Measurements from ENCODE around the gene KLRC4. TPM values are rescaled to one million over a fixed set of nuclear protein-coding genes. Genes with fewer than 3 reads are reported as not detected.
A peak's percentile ranks its signal among the peaks of the same experiment; 100 is the strongest.
"Not testable (repeated sequence)": the region's sequence is repeated elsewhere in the genome, so short reads cannot be mapped to it uniquely, and the experiment has no call there.

The KLRC4 gene
- total RNA-seq, 4 donors from 2014 or later, result 2.3 TPM; not detected in 3

- Histone ChIP-seq H3K4me3 (no peak overlapping the region), H3K27me3 (no peaks in the 10 kb centered on the region), H3K36me3 (no peaks in the 10 kb centered on the region), H3K27ac (no peak overlapping the region), H3K4me1 (peaks cover 0 to 27% (median 4%) of the 10 kb centered on the region in 3 donors), H3K9me3 (no peaks in the 10 kb centered on the region)
- no peak for ATAC-seq
- TF ChIP-seq EP300 (IDR thresholded peaks at IDR 0.05), result no peak
- WGBS, 2 donors (ENCODE audit: low coverage in 1 of 2), result 51 to 54% methylated on average over 3 of the region's 3 CpGs
These were observed 16.3 kb downstream of the KLRC4 start for GRCh38 chr12:10393291-10393690.

GRCh38 chr12:10392394-10392930 is 17.1 kb downstream of the KLRC4 start:
- H3K36me3 ChIP-seq, result no peaks in the 10 kb centered on the region
- no peaks in the 10 kb centered on the region for H3K9me3 ChIP-seq
- H3K27ac ChIP-seq, result peak overlapping the region in 1 of 4 donors; percentile 3
- H3K4me3 ChIP-seq, result no peak overlapping the region
- TF ChIP-seq POLR2A (IDR thresholded peaks at IDR 0.05) (no peak), POLR2AphosphoS5 (IDR thresholded peaks at IDR 0.05) (peak; percentile 74)
- H3K4me1 ChIP-seq, result peaks cover 0 to 27% (median 4%) of the 10 kb centered on the region in 3 donors
- ATAC-seq, result peak; percentile 79
- H3K27me3 ChIP-seq, result no peaks in the 10 kb centered on the region
- 32 to 34% methylated on average over 7 of the region's 7 CpGs for WGBS, 2 donors (ENCODE audit: low coverage in 1 of 2)

GRCh38 chr12:10390991-10391390 is 18.6 kb downstream of the KLRC4 start:
- not testable (repeated sequence) for H3K27me3 ChIP-seq, ATAC-seq, H3K36me3 ChIP-seq, H3K27ac ChIP-seq, H3K9me3 ChIP-seq, H3K4me3 ChIP-seq
- WGBS, 2 donors (ENCODE audit: low coverage in 1 of 2), result 91 to 93% methylated on average over 3 to 5 of the region's 7 CpGs
- H3K4me1 ChIP-seq, result peaks cover 0 to 24% (median 4%) of the 10 kb centered on the region in 3 donors

GRCh38 chr12:10389904-10390303 is 19.7 kb downstream of the KLRC4 start, which contains the start of gene KLRK1:
Gene KLRK1, minus strand, starts transcription at chr12:10390041. Its CDS starts 1,231 bp downstream, at chr12:10388810.
- 67 to 100% methylated on average over 1 of the region's 1 CpG for WGBS, 2 donors (ENCODE audit: low coverage in 1 of 2)
- no peak for ATAC-seq
- Histone ChIP-seq H3K36me3 (no peaks in the 10 kb centered on the region), H3K4me1 (peaks cover 0 to 14% (median 4%) of the 10 kb centered on the region in 3 donors), H3K4me3 (no peak within 1 kb of the TSS), H3K9me3 (no peaks in the 10 kb centered on the region), H3K27ac (no peak within 1 kb of the TSS), H3K27me3 (no peaks in the 10 kb centered on the region)
- no peak for TF ChIP-seq EP300 (IDR thresholded peaks at IDR 0.05)
- no peak for TF ChIP-seq POLR2A (IDR thresholded peaks at IDR 0.05)
- no peak for TF ChIP-seq POLR2AphosphoS5 (IDR thresholded peaks at IDR 0.05)
- no peak for TF ChIP-seq CTCF (IDR thresholded peaks at IDR 0.05)

GRCh38 chr12:10388624-10389413 is 20.7 kb downstream of the KLRC4 start:
- 55 to 74% methylated on average over 9 of the region's 9 CpGs for WGBS, 2 donors (ENCODE audit: low coverage in 1 of 2)
- H3K4me3 ChIP-seq, result no peak overlapping the region
- ATAC-seq, result no peak
- H3K27me3 ChIP-seq, result no peaks in the 10 kb centered on the region
- no peak overlapping the region for H3K27ac ChIP-seq
- H3K4me1 ChIP-seq, result peaks cover 0 to 14% (median 4%) of the 10 kb centered on the region in 3 donors
- H3K9me3 ChIP-seq, result peaks cover 0 to 3% (median 0%) of the 10 kb centered on the region in 3 donors
- TF ChIP-seq CTCF (IDR thresholded peaks at IDR 0.05) (no peak), POLR2AphosphoS5 (IDR thresholded peaks at IDR 0.05) (no peak), EP300 (IDR thresholded peaks at IDR 0.05) (no peak), POLR2A (IDR thresholded peaks at IDR 0.05) (no peak)
- H3K36me3 ChIP-seq, result no peaks in the 10 kb centered on the region

- H3K36me3 ChIP-seq, H3K4me3 ChIP-seq, ATAC-seq, H3K4me1 ChIP-seq, H3K27ac ChIP-seq, H3K27me3 ChIP-seq, H3K9me3 ChIP-seq: not testable (repeated sequence)
- 87 to 91% methylated on average over 6 of the region's 6 CpGs for WGBS, 2 donors (ENCODE audit: low coverage in 1 of 2)
These were observed 22.1 kb downstream of the KLRC4 start for GRCh38 chr12:10387498-10387897.

GRCh38 chr12:10386857-10387256 is 22.7 kb downstream of the KLRC4 start:
- 73% methylated on average over 1 of the region's 1 CpG for WGBS, 2 donors (ENCODE audit: low coverage in 1 of 2)
- no peaks in the 10 kb centered on the region for H3K36me3 ChIP-seq
- no peaks in the 10 kb centered on the region for H3K27me3 ChIP-seq
- TF ChIP-seq POLR2AphosphoS5 (IDR thresholded peaks at IDR 0.05), result no peak
- no peak for TF ChIP-seq EP300 (IDR thresholded peaks at IDR 0.05)
- TF ChIP-seq CTCF (IDR thresholded peaks at IDR 0.05), result no peak
- no peak for TF ChIP-seq POLR2A (IDR thresholded peaks at IDR 0.05)
- H3K27ac ChIP-seq, result no peak overlapping the region
- peaks cover 0 to 3% (median 0%) of the 10 kb centered on the region in 3 donors for H3K9me3 ChIP-seq
- peaks cover 0 to 2% (median 0%) of the 10 kb centered on the region in 3 donors for H3K4me1 ChIP-seq
- no peak for ATAC-seq
- no peak overlapping the region for H3K4me3 ChIP-seq
